ENCODE measurements around the gene DNMBP.

DNA sequence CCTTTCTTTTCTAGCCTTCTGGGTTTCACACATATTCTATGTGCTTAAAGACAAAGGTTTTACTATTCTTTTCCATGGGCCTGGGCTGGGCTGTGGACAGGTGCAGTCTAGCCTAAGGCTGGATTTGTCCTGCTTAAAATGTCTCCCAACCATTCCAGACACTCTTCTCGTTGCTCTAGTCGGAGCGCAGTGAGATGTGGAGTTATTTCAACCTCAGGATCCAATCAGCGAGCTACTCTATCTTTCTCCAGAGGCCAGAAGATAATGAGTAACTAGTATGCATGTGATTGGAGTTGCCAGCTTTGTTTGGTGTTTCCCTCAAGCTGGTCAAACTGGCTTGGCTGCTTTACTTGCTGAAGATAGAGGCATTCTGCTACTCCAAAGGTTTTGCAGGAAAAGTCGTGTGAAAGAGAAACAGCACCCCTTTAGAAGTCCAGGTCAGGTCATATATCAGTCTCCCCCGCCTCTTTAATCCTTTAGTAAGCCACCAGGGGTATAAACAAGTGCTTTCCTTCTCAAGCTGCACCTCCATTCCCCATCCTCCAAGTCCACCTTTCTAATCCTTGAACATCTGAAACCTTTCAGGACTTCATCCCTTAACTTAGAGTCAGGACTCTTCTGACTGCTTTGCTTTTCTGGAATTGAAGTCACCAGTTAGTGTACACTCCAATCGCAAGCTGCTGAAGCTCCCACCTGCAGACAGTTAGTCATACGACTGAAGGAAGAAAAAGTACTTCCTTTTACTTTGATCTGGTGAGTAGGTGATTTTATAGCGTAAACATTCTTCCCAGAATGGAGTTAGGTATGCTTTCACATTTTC is 78.8 kb downstream of the DNMBP start:
- TF ChIP-seq EZH2 (IDR thresholded peaks at IDR 0.05; ENCODE audit: insufficient read depth, poor library complexity, severe bottlenecking) (no peak), EZH2phosphoT487 (IDR thresholded peaks at IDR 0.05; ENCODE audit: insufficient read depth, low read depth) (no peak)
